Measurements from ENCODE around the gene RNF150.

Gene RNF150

GRCh38 chr4:141130947-141131605 lies 2.2 kb downstream of the RNF150 start:
- no peak for DNase-seq

DNA sequence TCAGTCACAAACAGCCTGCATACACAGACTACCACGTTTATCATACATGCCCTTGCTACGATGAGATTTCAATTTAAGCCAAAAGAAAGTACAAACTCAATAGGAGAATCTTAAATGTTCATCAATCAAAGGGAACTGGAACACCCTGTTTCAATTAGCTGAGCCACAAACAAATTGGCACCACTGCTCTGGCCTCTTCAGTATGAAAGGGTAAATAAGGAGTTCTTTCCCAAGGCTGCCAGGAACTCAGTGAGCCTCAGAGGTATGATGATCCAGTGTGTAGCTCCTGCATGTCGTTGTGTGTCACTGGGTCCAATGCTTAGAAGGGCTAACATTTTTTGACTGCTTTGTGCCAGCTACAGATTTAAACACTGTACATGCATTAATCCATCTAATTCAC lies 5.4 kb downstream of the RNF150 start:
- no peak for DNase-seq

- no peak for DNase-seq
These were observed 6.5 kb downstream of the RNF150 start for GRCh38 chr4:141126769-141127168.

DNA sequence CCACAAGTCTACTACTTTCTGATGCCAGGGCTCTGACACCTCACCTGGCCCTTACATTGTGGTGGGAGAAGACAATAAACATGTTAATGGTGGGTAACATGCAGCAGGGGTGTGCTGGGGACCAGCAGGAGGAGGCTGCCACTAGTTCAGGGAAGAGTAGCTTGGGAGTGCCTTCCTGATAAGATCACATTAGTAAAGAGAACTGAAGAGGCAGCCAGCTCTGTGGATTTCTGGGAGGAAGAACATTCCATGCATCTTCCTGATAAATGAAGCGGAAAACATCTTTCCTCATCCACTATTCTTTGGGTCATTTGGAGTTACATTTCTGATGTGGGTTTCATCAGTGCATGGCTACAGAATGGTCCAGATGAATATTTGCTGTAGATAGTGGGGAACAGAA lies 9.0 kb downstream of the RNF150 start:
- DNase-seq, result no peak

- DNase-seq, result no peak
These were observed 11.4 kb downstream of the RNF150 start for GRCh38 chr4:141121768-141122454.

- DNase-seq, result no peak
These were observed 12.2 kb downstream of the RNF150 start for GRCh38 chr4:141121101-141121500.

DNA sequence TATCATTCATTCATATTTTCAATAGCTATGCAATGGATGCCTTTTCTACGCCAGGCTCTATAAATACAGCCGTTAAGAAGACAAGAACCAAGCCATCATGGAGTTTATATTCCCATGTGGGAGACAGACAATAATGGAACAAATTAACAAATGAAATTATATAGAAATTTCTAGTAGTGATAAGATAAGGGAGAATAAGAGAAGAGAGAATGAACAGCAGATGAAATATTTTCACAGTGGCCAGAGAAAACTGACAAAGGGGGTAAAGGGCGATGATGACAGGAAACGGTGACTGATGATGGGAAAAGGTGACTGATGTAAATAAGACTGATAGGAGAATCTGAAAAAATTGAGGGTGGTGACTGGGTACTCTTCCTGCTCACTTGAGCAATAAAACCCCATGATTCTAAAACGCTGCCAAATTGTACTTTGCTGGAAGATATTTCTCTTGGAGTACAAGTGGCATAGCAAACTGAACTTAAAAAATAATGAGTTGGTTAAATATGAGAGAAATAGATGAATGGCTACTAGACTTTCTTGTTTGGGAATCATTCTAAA lies 13.2 kb downstream of the RNF150 start:
- no peak for DNase-seq

GRCh38 chr4:141119071-141119470 lies 14.2 kb downstream of the RNF150 start:
- DNase-seq, result no peak

- DNase-seq, result no peak
These were observed 14.9 kb downstream of the RNF150 start for GRCh38 chr4:141118381-141118780.

- DNase-seq, result no peak
These were observed 15.3 kb downstream of the RNF150 start for GRCh38 chr4:141117935-141118334.

DNA sequence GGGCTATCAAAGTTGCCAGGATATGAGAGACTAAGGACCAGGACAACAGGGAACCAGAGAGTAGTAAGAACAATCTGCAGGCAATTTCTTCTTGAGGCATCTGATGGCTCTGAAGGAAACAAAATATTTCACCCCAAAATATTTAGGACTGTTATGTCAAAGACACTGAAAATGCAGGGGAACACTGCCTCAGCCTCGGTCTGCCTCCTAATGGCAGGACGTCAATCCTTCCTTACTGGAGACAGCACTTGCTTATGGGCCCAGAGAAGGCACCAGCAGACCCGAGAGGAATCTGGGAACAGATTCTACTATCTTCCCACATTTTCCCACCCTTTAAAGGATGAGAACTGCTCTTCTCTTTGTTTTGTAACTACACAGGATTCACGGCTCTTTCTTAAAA lies 23.3 kb downstream of the RNF150 start:
- DNase-seq, result no peak

- DNase-seq, result no peak
These were observed 25.3 kb downstream of the RNF150 start for GRCh38 chr4:141107927-141108326.

DNA sequence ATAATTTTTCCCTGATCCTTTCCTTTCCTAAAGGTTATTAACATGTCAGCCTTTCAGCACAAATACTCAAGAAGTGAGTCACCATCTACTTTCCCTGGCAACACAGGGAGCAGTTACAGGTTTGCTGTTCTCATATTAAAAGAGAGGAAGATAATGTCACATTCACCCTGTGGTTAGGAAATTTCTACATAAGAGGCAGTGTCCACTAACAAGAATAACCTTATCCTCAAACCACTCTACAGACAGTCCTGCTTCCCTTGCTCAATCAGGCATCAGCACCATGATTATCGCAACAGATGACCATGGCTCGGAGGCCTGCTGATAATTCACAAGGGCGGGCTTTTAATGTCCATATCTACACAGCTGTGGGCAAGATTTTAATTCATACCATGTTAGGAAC lies 30.9 kb downstream of the RNF150 start:
- DNase-seq, result no peak

- no peak for DNase-seq
These were observed 31.8 kb downstream of the RNF150 start for GRCh38 chr4:141101511-141101910.

DNA sequence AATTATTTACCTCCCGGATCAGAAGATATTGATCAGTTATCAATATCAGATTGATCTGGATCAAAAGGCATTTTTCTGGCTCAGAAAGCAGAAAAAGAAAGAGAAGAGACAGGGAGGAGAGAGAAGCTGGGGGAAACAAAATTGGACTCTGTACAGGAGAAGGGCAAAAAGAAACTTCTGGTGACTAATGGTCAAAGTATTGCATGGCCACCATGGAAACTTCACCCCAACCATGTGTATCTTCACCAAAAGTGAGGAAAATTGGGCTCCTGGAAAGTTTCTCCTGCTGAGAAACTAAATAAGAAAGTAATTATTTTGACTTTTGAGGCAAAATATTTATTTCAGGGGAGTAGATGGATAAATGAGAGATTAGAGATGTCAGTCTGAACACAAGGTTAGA lies 33.9 kb downstream of the RNF150 start:
- DNase-seq, result no peak

DNA sequence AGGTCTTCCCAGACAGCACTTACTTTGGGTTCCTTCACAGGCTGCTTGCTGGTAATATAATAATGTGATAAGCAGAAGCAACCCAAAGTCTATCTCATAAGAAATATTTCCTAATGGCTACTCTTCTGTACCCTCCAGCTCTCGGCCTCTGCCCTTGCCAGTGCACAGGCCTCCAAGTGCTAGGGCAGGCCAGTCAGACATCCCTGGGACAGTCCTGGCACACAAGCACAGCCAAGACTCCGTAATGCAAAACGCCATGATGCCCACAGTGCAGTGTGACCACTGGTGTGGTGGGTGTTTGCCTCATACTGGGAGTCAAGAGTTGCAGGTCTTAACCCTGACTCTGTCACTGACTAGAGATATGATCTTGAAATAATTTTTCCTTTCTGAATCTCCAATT lies 35.1 kb downstream of the RNF150 start:
- DNase-seq, result no peak

DNA sequence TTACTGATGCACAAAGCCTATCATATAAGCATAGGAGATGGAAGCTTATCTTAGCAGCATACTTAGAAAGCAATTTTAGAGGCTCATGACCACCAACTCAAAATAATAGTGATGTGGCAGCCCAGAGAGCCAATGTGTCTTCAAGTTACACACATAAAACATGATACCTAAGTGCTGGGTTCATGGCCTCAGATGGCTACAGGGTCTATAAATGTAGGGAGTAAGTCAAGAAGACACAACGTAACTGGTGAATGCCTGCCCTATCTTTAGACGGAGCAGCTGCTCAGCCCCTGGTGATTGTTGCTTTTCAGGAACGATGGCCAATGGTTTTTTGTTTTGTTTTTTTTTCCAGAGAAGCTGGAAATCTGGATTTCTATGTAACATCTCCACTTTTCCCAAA lies 42.8 kb downstream of the RNF150 start:
- DNase-seq, result no peak

- no peak for DNase-seq
These were observed 51.3 kb downstream of the RNF150 start for GRCh38 chr4:141081921-141082395.

DNA sequence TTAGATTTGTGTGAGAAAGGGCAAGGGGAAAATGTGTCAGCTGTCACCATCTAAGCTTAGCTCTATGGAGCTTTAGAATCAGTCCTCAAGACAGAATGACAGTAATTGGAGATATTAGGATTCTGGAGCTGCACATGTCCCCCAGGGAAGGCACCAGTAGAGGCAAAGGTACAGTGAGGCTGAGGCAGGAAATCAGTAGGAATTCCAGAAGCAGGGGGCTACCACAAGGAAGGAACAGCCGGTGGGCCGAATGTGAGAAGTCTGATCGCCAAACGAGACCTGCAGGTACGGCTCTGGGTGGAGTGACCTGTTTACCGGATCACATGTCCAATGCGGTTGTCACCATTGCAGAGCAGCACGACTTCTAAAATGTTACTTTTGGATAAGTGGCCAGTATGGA lies 52.6 kb downstream of the RNF150 start:
- DNase-seq, result no peak

DNA sequence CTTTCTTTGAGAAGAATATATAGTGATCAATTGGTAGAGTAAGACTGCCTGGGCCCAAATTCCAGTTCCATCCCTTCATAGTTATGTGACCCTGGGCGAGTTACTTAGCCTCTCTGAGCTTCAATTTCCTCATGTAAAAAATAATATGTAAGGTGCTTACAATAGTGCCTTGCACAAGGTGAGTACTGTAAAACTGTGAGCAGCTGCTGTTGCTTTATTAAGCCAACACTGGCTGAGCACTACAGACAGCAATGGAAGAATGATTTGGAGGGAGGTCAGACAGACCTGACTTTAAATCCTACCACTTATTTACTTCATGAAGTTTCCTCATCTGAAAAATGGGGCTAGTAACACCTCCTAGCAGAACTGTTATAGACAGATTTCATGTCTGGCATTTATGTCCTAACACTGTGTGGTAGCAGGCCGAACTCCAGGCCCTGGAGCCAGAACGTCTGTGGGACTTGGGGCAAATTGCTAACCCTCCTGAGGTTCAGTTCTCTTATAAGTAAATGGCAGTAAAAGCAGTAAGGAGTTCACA lies 53.8 kb downstream of the RNF150 start:
- no peak for DNase-seq

GRCh38 chr4:141078871-141079270 lies 54.4 kb downstream of the RNF150 start:
- no peak for DNase-seq

- DNase-seq, result no peak
These were observed 55.6 kb downstream of the RNF150 start for GRCh38 chr4:141077611-141078225.

DNA sequence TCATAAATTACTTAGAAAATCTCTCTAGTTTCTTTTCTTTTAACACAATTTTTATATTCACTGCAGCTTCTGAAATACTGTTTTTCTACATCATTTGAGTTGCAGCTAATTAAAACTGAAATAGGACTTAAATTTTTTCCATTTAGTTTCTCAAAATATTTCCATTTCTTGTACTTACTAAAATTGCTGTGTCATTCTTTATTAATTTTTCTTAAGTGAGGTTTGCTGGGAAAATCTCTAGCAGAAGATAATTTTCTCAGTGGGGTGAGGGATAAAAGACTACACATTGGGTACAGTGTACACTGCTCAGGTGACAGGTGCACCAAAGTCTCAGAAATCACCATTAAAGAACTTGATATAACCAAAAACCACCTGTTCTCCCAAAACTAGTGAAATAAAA lies 57.7 kb downstream of the RNF150 start:
- DNase-seq, result no peak

All from activated gamma-delta T cell (primary cell).